GM19467 (cell line): ENCODE results near the gene PDZRN3.

Experiments
- ATAC-seq: cut with Tn5 transposase; IDR thresholded peaks from one replicate; pipeline ENCODE4 v1.9.1; 2021; ENCODE audit warnings: mild to moderate bottlenecking, moderate library complexity; ENCODE audit not compliant: unreplicated experiment

The PDZRN3 gene

GRCh38 chr3:73401059-73401458 lies 223.7 kb downstream of the PDZRN3 start:
- no peak for ATAC-seq

- no peak for ATAC-seq
Measured at GRCh38 chr3:73399666-73400253, 225.0 kb downstream of the PDZRN3 start.

GRCh38 chr3:73399106-73399505 lies 225.6 kb downstream of the PDZRN3 start:
- ATAC-seq = no peak

- no peak for ATAC-seq
Measured at GRCh38 chr3:73398084-73398483, 226.7 kb downstream of the PDZRN3 start.

GRCh38 chr3:73394240-73394639 lies 230.5 kb downstream of the PDZRN3 start:
- ATAC-seq = no peak

DNA sequence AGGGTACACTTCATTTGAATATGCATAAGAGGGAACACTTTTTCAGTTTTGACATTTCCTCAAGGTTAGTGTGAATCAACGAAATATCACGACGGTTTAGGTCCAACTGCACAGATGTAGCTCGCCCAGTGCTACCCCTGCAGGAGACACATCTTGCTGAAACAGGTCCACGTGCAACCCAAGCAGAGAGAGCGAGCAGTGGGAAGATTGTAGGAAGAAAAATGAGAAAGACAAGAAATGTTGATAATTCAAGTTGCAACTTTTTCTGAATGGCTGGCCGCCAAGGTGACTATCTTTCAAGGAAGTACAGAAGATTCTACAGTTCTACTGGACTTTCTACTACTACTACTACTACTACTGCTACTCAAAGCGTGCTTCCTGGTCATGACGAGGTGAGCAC lies 231.7 kb downstream of the PDZRN3 start:
- no peak for ATAC-seq

DNA sequence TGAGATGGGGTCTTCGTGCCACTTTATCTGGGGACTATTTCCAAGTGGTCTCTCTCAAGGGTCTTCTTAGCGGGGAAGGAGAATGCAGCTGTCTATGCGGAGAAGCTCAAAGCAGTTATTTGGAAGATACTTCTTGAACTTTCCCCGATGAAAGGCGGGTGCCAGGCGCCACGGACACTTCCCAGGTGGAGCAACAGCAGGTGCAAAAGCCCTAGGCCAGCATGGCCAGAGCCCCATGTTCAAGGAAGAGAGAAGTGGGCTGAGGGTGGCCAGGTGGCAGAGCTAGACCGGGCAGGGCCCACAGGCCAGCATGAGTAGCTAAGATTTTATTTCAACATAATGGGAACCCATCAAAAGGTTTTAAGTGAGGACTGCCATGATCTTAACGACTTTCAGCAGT lies 232.8 kb downstream of the PDZRN3 start:
- ATAC-seq = no peak

DNA sequence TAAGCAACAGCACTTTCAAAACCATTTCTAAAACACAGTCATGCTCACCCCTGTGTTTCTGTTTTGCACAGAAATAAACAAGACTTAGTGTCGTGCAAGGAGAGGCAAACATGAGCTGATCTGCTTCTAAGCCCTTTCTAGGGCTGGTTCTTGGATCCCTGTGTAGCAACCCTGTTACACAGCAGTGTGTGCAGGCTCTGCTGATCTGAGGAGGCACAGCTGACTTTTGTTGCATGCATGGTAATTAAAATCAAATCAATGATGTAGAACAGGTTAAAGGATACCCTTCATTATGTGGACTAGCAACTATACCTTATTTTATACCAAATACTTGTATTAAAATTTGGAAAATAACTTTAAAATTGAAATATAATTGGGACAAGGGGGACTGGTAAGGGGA lies 234.8 kb downstream of the PDZRN3 start:
- ATAC-seq = no peak

DNA sequence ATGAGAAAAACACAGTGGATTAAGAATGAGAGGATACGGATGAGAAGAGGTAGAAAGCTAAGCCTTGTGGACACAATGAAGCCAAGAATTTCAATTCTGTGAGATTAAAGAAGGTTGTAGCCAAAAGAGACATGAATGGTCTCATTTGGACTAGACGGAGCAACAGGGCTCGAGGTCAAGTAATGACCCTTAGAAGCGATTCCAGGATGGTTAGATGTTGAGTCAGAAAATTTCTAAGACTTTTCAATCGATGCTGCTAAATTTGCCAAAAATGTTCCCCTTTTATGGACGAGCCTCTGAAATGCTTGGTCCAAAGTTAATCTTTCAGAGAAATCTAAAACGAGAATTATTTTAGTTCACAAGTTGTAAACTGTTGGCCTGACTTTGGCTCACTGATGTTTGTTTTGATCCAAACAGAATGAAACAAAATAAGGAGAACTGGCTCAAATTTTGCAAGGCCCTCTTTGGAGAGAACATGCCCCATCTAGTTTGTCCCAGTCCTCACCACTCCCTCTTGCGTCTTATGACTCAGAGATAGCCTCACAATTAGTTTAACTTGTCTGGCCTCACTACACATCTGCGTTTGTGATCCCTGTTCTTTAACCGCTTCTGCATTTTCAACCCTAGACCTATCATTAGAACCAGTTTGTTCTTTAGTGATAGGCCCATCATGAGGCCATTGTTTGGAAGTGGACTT lies 235.5 kb downstream of the PDZRN3 start:
- no peak for ATAC-seq

- no peak for ATAC-seq
Measured at GRCh38 chr3:73385568-73385967, 239.2 kb downstream of the PDZRN3 start.

GRCh38 chr3:73384091-73384906 lies 240.4 kb downstream of the PDZRN3 start:
- ATAC-seq = no peak

GRCh38 chr3:73383470-73384049 lies 241.2 kb downstream of the PDZRN3 start:
- no peak for ATAC-seq

DNA sequence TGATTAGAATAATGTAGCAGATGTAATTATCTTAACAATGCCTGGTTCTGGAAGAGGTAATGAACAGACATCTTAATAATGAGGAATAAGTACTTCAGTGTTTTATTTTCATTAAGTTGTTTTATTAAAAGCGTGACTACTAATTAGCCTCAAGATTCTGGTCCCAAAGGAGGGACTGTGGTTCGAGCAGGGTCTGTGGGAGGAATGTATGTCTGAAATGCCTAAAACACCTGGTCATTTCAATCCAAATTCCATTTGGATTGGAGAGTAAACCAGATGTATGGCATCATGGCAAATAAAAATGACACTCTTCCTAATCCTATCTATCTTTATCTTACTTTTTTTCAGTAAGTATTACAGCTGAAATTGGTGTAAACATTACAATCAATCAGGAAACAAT lies 243.2 kb downstream of the PDZRN3 start:
- ATAC-seq = no peak

DNA sequence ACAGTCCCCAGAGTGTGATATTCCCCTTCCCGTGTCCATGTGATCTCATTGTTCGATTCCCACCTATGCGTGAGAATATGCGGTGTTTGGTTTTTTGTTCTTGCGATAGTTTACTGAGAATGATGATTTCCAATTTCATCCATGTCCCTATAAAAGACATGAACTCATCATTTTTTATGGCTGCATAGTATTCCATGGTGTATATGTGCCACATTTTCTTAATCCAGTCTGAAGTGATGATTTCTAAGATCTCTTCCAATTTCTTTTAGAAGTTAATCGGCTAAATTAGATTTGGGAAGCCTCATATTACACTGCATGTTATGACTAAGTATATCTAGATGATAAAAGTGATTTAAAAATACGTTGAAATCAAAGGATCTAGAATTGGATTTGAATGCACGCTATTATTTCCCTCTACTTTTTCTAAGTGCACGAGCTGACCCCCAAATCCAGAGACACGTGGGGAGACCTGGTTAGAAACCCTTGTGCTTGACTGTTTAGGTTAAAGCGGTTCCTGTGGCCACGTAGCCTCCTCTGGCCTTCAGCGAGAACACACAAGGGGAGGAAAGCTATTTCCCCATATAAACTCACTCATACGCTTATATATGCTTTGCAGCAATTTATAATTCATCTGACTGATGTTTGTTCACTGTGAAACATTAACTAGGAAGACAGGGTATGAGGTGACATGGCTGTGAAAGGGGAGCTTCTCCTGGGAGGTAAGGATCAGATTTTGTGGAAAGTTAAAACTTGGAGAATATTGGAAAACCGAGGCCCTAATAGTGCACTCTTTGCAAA lies 243.8 kb downstream of the PDZRN3 start:
- ATAC-seq = no peak

DNA sequence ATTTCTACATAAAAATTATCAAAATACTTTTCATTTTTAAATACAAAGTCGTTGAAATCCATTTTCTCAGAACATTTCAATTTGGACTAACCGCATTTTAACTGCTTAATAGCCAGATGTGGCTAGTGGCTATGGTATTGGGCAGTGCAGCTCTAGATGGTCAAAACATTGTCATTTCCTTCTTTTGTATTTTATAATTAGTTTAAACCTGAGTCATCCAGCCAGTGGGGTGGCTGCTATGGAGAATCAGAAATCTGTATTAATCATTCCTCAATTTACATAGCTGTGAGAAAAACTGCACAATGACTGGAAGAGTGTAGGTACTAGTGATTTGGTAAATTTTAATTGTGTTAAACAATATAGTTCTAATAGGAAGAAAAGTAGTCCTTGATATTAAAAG lies 245.3 kb downstream of the PDZRN3 start:
- ATAC-seq = no peak

- no peak for ATAC-seq
Measured at GRCh38 chr3:73378207-73378606, 246.5 kb downstream of the PDZRN3 start.

- no peak for ATAC-seq
Measured at GRCh38 chr3:73365756-73366397, 258.9 kb downstream of the PDZRN3 start.

DNA sequence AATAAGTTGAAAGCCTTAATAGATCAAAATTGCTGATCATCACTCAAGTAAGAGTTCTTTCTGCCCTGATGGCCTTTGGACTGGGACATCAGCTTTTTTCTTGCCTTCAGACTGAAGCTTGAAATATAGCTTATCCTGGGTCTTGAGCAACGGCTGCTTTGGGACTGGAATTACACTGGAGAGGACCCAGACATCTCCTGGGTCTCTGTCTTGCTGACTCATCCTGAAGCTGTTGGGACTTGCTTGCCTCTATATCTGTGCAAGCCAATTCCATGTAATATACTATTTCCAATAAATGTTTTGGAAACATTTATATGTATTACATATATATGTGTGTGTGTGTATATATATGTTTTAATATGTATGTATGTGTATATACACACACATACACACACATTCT lies 260.2 kb downstream of the PDZRN3 start:
- ATAC-seq = no peak

DNA sequence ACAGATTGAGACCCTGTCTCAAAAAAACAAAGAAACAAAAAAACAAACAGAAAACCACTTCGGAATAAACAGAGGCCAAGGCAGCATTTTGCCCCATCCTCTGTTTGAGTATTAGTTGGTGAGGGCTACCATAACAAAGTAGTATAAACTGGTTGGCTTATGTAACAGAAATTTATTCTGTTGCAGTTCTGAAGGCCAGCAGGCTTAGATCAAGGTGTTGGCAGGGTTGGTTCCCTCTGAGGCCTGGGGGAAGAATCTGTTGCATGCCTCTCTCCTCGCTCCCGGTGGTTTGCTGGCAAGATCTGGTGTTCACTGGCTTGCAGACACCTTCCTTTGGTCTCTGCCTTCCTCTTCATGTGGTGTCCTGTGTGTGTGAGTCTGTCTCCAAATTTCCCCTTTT lies 261.6 kb downstream of the PDZRN3 start:
- no peak for ATAC-seq

GRCh38 chr3:73361591-73361990 lies 263.1 kb downstream of the PDZRN3 start:
- ATAC-seq = no peak
